PC-3 (cell line): ENCODE data around the gene MTFMT. TPM values are rescaled to one million over a fixed set of nuclear protein-coding genes. Genes with fewer than 3 reads are reported as not detected.

Experiments
- ATAC-seq: fragments of 200-7000 bp; cut with Tn5 transposase; 2 replicates; pipeline ENCODE4 v1.9.1; 2020; ENCODE audit warnings: mild to moderate bottlenecking, moderate library complexity
- BruUV-seq: library from RNA; stranded (reverse); fragments of 400-500 nt; replicated peaks from 2 replicates; lab custom pipeline; 2021; lab: Mats Ljungman, UMichigan
- CTCF ChIA-PET: fragments of 300-600 bp; sonication (Branson Sonifier 250); formaldehyde crosslinking; loops from one replicate; lab custom pipeline; 2022; ENCODE audit warnings: antibody characterized with exemption; lab: Charles Lee
- POLR2A ChIA-PET: fragments of 300-600 bp; sonication (Branson Sonifier 250); formaldehyde crosslinking; loops from one replicate; lab custom pipeline; 2022; ENCODE audit warnings: antibody characterized with exemption; ENCODE audit not compliant: unreplicated experiment; lab: Charles Lee
- DNase-seq: peaks from one replicate; pipeline ENCODE4 v3.0.0-alpha.2; 2015
- H2AFZ ChIP-seq: fragments of 300-600 bp; sonication (generic); 2 replicates; pipeline ENCODE4 v1.6.0; 2016; ENCODE audit warnings: antibody characterized with exemption, low read length
- H3F3A ChIP-seq: fragments of 300-600 bp; sonication (generic); one replicate; pipeline ENCODE4 v1.6.0; 2017; ENCODE audit warnings: antibody characterized with exemption, low read length, control low read depth, mild to moderate bottlenecking; ENCODE audit not compliant: unreplicated experiment
- H3K27ac ChIP-seq: fragments of 300-600 bp; sonication (generic); 2 replicates; pipeline ENCODE4 v1.5.1; 2016; ENCODE audit warnings: mild to moderate bottlenecking, low read length
- H3K27me3 ChIP-seq: fragments of 300-600 bp; sonication (generic); 2 replicates; pipeline ENCODE4 v1.6.1; 2016; ENCODE audit warnings: low read length, mixed read lengths
- H3K36me3 ChIP-seq: fragments of 300-600 bp; sonication (generic); 2 replicates; pipeline ENCODE4 v1.6.1; 2016; ENCODE audit warnings: low read depth, mixed run types, low read length, mixed read lengths
- H3K4me1 ChIP-seq: fragments of 300-600 bp; sonication (generic); 2 replicates; pipeline ENCODE4 v1.5.1; 2016; ENCODE audit warnings: low read length; ENCODE audit not compliant: insufficient read depth
- H3K4me2 ChIP-seq: fragments of 300-600 bp; sonication (generic); 2 replicates; pipeline ENCODE4 v1.6.0; 2016; ENCODE audit warnings: low read length
- H3K4me3 ChIP-seq: fragments of 300-600 bp; sonication (generic); 2 replicates; pipeline ENCODE4 v1.5.1; 2016; ENCODE audit warnings: mild to moderate bottlenecking, low read length, mixed read lengths
- H3K79me2 ChIP-seq: fragments of 300-600 bp; sonication (generic); 2 replicates; pipeline ENCODE4 v1.6.1; 2017; ENCODE audit warnings: low read length, mixed read lengths
- H3K9ac ChIP-seq: fragments of 300-600 bp; sonication (generic); 2 replicates; pipeline ENCODE4 v1.6.0; 2016; ENCODE audit warnings: mild to moderate bottlenecking, low read length
- H3K9me2 ChIP-seq: fragments of 300-600 bp; sonication (generic); replicated peaks from 2 replicates; pipeline ENCODE4 v1.6.1; 2016; ENCODE audit warnings: mixed run types, low read length, mixed read lengths
- H3K9me3 ChIP-seq: fragments of 300-600 bp; sonication (generic); 2 replicates; pipeline ENCODE4 v1.6.1; 2016; ENCODE audit warnings: low read length, mixed read lengths
- H4K20me1 ChIP-seq: fragments of 300-600 bp; sonication (generic); 2 replicates; pipeline ENCODE4 v1.6.1; 2016; ENCODE audit warnings: low read length, mixed read lengths
- EZH2 ChIP-seq: fragments of 300-600 bp; sonication (generic); IDR thresholded peaks from one replicate; pipeline ENCODE4 v1.6.1; 2017; ENCODE audit warnings: antibody characterized with exemption, mild to moderate bottlenecking, low read length; ENCODE audit not compliant: unreplicated experiment
- EZH2phosphoT487 ChIP-seq: fragments of 300-600 bp; sonication (generic); IDR thresholded peaks from 2 replicates; pipeline ENCODE4 v1.6.1; 2018; ENCODE audit warnings: mild to moderate bottlenecking, antibody characterized with exemption, low read length, borderline replicate concordance
- intact Hi-C: fragments of 100-400 bp; cut with micrococcal nuclease; formaldehyde crosslinking; loops from 2 replicates; pipeline ENCODE4 v1.9.0; 2023
- total RNA-seq: library from RNA; depleted of rRNA; stranded (reverse); fragments of >200 nt; gene quantifications from 2 replicates; pipeline ENCODE4 v1.2.3, GENCODE V29; 2014
- TF ChIP-seq, protein P1 (sequence below): fragments of 300-600 bp; sonication (generic); conservative IDR thresholded peaks from 2 replicates; pipeline ENCODE4 v1.5.1; 2017; ENCODE audit warnings: antibody characterized with exemption, low read depth, mild to moderate bottlenecking, low read length

Gene MTFMT
- total RNA-seq, 1 experiment from 2014 or later: 15.5 TPM

DNA sequence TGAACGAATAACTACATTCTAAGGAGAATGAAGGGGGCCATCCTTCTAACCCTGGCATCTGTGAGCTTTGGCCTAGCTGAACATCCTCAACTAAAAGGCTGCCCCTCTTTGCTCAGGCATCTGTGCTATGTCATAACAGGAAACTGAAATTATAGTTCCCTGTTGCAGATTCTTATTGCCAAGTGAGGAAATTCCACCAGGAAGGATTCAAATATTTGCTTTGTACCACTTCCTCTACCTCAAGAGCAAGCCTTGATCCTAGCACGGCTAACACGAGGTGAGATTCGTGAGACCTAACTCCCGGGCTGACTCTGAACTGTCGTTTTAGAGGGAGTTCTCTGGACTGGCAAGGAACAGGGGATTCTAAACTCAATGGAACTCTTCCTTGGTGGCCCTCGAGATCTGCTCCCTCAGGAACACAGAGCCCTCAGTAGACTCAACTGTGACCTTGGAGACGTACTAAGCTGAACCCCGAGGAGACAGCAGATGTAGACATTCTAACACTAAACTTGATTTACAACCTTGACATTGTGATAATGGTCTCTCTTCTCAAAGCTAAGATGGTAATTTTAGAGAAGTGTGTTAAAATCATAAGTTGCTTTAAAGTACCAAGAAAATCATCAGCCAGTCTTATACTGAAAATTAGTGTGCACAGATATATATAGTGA, 43.9 kb downstream of the MTFMT start:
- Histone ChIP-seq H3K36me3 (0 out of 2 replicates have a peak, but pooled peaks cover 3% of the 10 kb centered on the region), H3K27ac (peak overlapping the region; percentile 68), H4K20me1 (no peaks in the 10 kb centered on the region), H3K79me2 (peaks cover 55% of the 10 kb centered on the region), H3K9me2 (no peaks in the 10 kb centered on the region), H3K27me3 (no peaks in the 10 kb centered on the region), H3K9ac (peak overlapping the region; percentile 31), H3K4me2 (peak overlapping the region; percentile 73), H3F3A (no peaks in the 10 kb centered on the region), H3K4me3 (0 out of 2 replicates have a peak overlapping the region, but pooled peaks have one; percentile 7), H3K9me3 (no peaks in the 10 kb centered on the region), H2AFZ (peak overlapping the region; percentile 49; the same call in 1 of the 2 replicates), H3K4me1 (peaks cover 32% of the 10 kb centered on the region)
- peak; percentile 64 for DNase-seq
- BruUV-seq: TSS peak; percentile 45
- TF ChIP-seq, protein P1, sequence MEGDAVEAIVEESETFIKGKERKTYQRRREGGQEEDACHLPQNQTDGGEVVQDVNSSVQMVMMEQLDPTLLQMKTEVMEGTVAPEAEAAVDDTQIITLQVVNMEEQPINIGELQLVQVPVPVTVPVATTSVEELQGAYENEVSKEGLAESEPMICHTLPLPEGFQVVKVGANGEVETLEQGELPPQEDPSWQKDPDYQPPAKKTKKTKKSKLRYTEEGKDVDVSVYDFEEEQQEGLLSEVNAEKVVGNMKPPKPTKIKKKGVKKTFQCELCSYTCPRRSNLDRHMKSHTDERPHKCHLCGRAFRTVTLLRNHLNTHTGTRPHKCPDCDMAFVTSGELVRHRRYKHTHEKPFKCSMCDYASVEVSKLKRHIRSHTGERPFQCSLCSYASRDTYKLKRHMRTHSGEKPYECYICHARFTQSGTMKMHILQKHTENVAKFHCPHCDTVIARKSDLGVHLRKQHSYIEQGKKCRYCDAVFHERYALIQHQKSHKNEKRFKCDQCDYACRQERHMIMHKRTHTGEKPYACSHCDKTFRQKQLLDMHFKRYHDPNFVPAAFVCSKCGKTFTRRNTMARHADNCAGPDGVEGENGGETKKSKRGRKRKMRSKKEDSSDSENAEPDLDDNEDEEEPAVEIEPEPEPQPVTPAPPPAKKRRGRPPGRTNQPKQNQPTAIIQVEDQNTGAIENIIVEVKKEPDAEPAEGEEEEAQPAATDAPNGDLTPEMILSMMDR: no peak
- TF ChIP-seq EZH2: no peak
- no peak for TF ChIP-seq EZH2phosphoT487
- ChIA-PET POLR2A (no interaction called here), CTCF (no interaction called here)
- peak; percentile 27 for ATAC-seq
- intact Hi-C loops: loop anchor here (5.0 kb wide), 1 partner anchor 42 kb away; the partner anchor contains the start of gene MTFMT

DNA sequence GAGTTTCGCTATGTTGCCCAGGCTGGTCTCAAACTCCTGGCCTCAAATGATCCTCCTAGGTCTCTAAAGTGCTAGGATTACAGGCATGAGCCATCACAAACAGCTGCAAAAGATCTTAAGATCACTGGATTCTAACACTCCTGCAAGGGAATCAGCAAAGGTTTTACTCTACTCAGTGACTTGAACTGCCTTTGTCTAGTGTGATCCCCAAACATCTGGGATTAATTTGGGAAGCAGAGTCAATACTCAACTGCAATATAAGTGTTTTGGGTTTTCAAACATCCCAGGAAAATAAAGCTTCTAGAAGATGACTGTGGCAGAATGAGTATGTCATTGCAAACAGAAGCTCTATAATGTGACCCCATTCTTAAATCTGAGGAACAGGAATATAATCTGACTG, 47.0 kb downstream of the MTFMT start:
- H3K79me2 ChIP-seq: peaks cover 34% of the 10 kb centered on the region
- TF ChIP-seq EZH2: no peak
- TF ChIP-seq EZH2phosphoT487: no peak
- TF ChIP-seq, protein P1: no peak
- ATAC-seq: no peak

More for the DNA sequence above, 47.0 kb downstream of the MTFMT start:
- Histone ChIP-seq H3K9ac (no peak overlapping the region), H3K4me2 (no peak overlapping the region), H3K9me2 (no peaks in the 10 kb centered on the region), H3K27me3 (no peaks in the 10 kb centered on the region), H3K4me1 (peaks cover 21% of the 10 kb centered on the region), H3K27ac (no peak overlapping the region), H2AFZ (no peak overlapping the region), H3F3A (no peaks in the 10 kb centered on the region), H3K4me3 (no peak overlapping the region), H3K9me3 (no peaks in the 10 kb centered on the region), H3K36me3 (peaks cover 6% of the 10 kb centered on the region; the same call in 1 of the 2 replicates), H4K20me1 (no peaks in the 10 kb centered on the region)
- POLR2A ChIA-PET: no interaction called here
- no TSS peak for BruUV-seq
- no peak for DNase-seq
- CTCF ChIA-PET: no interaction called here
- intact Hi-C loops: no loop called here
